MM.1S (cell line): ENCODE measurements around the gene SDK1.

ENCODE experiments used
- EZH2 ChIP-seq: fragments of 300-600 bp; sonication (generic); optimal IDR thresholded peaks from 2 replicates; pipeline ENCODE3; 2017; ENCODE audit warnings: low read depth, mild to moderate bottlenecking, antibody characterized with exemption, low read length, mixed read lengths
- EZH2phosphoT487 ChIP-seq: fragments of 300-600 bp; sonication (generic); IDR thresholded peaks from 2 replicates; pipeline ENCODE4 v1.6.1; 2018; ENCODE audit warnings: antibody characterized with exemption, low read length
- TF ChIP-seq, protein P1 (sequence below): fragments of 300-600 bp; sonication (generic); IDR thresholded peaks from 2 replicates; pipeline ENCODE4 v1.5.1; 2016; ENCODE audit warnings: antibody characterized with exemption, low read length, mixed read lengths

DNA sequence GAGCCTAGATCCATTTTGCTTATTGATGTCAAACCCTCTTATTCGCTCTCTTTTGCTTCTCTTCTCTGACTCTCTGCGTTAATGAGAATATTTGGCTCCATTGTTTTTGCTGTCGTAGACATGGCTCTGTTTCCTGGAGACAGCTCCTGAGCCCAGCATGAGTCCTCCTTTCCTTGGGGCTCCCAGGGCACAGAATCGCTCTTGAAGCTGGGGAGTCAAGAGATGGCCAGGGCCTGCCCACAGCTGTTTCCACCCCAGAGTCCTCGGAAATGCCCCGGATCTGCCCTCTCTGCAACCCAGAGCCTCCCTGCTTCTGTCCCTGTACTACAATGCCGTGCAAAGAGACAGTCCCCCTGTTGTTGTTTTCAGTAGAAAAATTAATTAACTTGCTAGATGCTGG lies 814.4 kb downstream of the SDK1 start:
- TF ChIP-seq EZH2 = no peak
- TF ChIP-seq, protein P1, sequence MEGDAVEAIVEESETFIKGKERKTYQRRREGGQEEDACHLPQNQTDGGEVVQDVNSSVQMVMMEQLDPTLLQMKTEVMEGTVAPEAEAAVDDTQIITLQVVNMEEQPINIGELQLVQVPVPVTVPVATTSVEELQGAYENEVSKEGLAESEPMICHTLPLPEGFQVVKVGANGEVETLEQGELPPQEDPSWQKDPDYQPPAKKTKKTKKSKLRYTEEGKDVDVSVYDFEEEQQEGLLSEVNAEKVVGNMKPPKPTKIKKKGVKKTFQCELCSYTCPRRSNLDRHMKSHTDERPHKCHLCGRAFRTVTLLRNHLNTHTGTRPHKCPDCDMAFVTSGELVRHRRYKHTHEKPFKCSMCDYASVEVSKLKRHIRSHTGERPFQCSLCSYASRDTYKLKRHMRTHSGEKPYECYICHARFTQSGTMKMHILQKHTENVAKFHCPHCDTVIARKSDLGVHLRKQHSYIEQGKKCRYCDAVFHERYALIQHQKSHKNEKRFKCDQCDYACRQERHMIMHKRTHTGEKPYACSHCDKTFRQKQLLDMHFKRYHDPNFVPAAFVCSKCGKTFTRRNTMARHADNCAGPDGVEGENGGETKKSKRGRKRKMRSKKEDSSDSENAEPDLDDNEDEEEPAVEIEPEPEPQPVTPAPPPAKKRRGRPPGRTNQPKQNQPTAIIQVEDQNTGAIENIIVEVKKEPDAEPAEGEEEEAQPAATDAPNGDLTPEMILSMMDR = no peak
- no peak for TF ChIP-seq EZH2phosphoT487
